K562 (cell line): ENCODE measurements around the gene EDEM1. TPM values are rescaled to one million over a fixed set of nuclear protein-coding genes. Genes with fewer than 3 reads are reported as not detected.

Experiments
- ATAC-seq: fragments of 200-7000 bp; cut with Tn5 transposase; 3 replicates; pipeline ENCODE4 v1.9.1; 2020; ENCODE audit warnings: moderate library complexity
- BruUV-seq: library from RNA; stranded (reverse); fragments of 400-500 nt; replicated peaks from 2 replicates; lab custom pipeline; 2021; lab: Mats Ljungman, UMichigan
- CTCF ChIA-PET: fragments of 300-600 bp; formaldehyde crosslinking; extraction: SDS; loops from one replicate; lab custom pipeline; 2021; ENCODE audit warnings: low intra/inter-chr PET ratio; lab: Yijun Ruan, JAX
- POLR2A ChIA-PET: fragments of 300-600, 350-650 bp; sonication (Branson Sonifier 250); formaldehyde crosslinking; extraction: SDS; loops from one replicate; lab custom pipeline; 2021; ENCODE audit warnings: antibody characterized with exemption, inconsistent platforms; lab: Yijun Ruan, JAX
- DNase-seq, 4 experiments: peaks; one replicate each; pipeline versions ENCODE4 v3.0.0 to v3.0.0-alpha.2; 2011 to 2018; ENCODE audit warnings: low spot score in 3 of 4, mixed read lengths in 3 of 4; ENCODE audit errors: extremely low read depth in 1 of 4
- FAIRE-seq: peaks from 2 replicates; lab custom pipeline; 2011; peaks lifted over from hg19 to GRCh38; lab: Jason Lieb, UNC
- H2AFZ ChIP-seq: 2 replicates; pipeline ENCODE4 v1.6.0; 2011; ENCODE audit warnings: low read depth, low read length, control low read depth, inconsistent platforms
- H3K27ac ChIP-seq: fragments of 200-600 bp; 3 replicates; pipeline ENCODE4 v1.8.0; 2011; ENCODE audit warnings: low read depth, mild to moderate bottlenecking, control low read depth, inconsistent platforms, low read length, moderate library complexity, mixed read lengths; ENCODE audit errors: extremely low read depth
- H3K27me3 ChIP-seq, 2 experiments: fragments of 300-600 bp in 1 of 2; 2 replicates in 1 of 2; 3 replicates in 1 of 2; pipeline versions ENCODE4 v1.6.0 to v1.8.0; 2011; ENCODE audit warnings: inconsistent platforms in 2 of 2, low read length in 2 of 2, mild to moderate bottlenecking in 1 of 2, mixed read lengths in 1 of 2, moderate library complexity in 1 of 2; ENCODE audit not compliant: control insufficient read depth in 2 of 2, insufficient read depth in 2 of 2
- H3K36me3 ChIP-seq: fragments of 300-600 bp; 3 replicates; pipeline ENCODE4 v1.8.0; 2011; ENCODE audit warnings: mild to moderate bottlenecking, low read length, inconsistent platforms; ENCODE audit not compliant: control insufficient read depth, insufficient read depth
- H3K4me1 ChIP-seq, 2 experiments: fragments of 200-600 bp in 1 of 2; replicated peaks in 1 of 2; 2 replicates in 1 of 2; 3 replicates in 1 of 2; pipeline versions ENCODE4 v1.5.1 to v1.8.0; 2011; ENCODE audit warnings: inconsistent platforms in 2 of 2, low read length in 2 of 2, mild to moderate bottlenecking in 1 of 2, mixed read lengths in 1 of 2, moderate library complexity in 1 of 2; ENCODE audit not compliant: control insufficient read depth in 2 of 2, insufficient read depth in 2 of 2
- H3K4me2 ChIP-seq: 2 replicates; pipeline ENCODE4 v1.6.1; 2011; ENCODE audit warnings: low read length, control low read depth, inconsistent platforms, mixed read lengths; ENCODE audit not compliant: insufficient read depth
- H3K4me3 ChIP-seq: fragments of 200-600 bp; sonication (generic), shearing (Covaris generic); 2 replicates; pipeline ENCODE4 v1.5.1; 2016; ENCODE audit warnings: control low read depth, inconsistent platforms
- H3K79me2 ChIP-seq: fragments of 200-600 bp; 3 replicates; pipeline ENCODE4 v1.8.0; 2011; ENCODE audit warnings: low read length, inconsistent platforms; ENCODE audit not compliant: control insufficient read depth, insufficient read depth
- H3K9ac ChIP-seq, 2 experiments: 2 replicates each; pipeline versions ENCODE4 v1.6.0 to v1.6.1; 2011; ENCODE audit warnings: low read depth in 2 of 2, low read length in 2 of 2, control low read depth in 1 of 2, inconsistent platforms in 1 of 2, mild to moderate bottlenecking in 1 of 2, mixed read lengths in 1 of 2; ENCODE audit not compliant: insufficient read depth in 1 of 2
- H3K9me1 ChIP-seq: one replicate; pipeline ENCODE4 v1.6.0; 2011; ENCODE audit warnings: inconsistent platforms, mild to moderate bottlenecking, low read length, moderate library complexity; ENCODE audit not compliant: control insufficient read depth, insufficient read depth
- H3K9me3 ChIP-seq: replicated peaks from 2 replicates; pipeline ENCODE4 v1.5.1; 2011; ENCODE audit warnings: low read depth, low read length, inconsistent platforms; ENCODE audit not compliant: control insufficient read depth, insufficient read depth
- H4K20me1 ChIP-seq: replicated peaks from 2 replicates; pipeline ENCODE4 v1.6.1; 2011; ENCODE audit warnings: low read length, inconsistent platforms, mixed read lengths; ENCODE audit not compliant: control insufficient read depth, insufficient read depth
- HNRNPH1 ChIP-seq: fragments of 200-400 bp; formaldehyde crosslinking; optimal IDR thresholded peaks from 2 replicates; pipeline ENCODE3; 2017; ENCODE audit warnings: low read depth, mild to moderate bottlenecking, low read length, moderate library complexity
- MCM3 ChIP-seq: fragments of 450-650 bp; IDR thresholded peaks from 2 replicates; pipeline ENCODE4 v1.6.1; 2016
- RAD51 ChIP-seq: fragments of 450-650 bp; IDR thresholded peaks from 2 replicates; pipeline ENCODE4 v1.7.1; 2016; ENCODE audit warnings: low read depth, mild to moderate bottlenecking, borderline replicate concordance
- RBBP5 ChIP-seq: fragments of 200-600 bp; sonication (generic); IDR thresholded peaks from 2 replicates; pipeline ENCODE4 v1.6.1; 2012; ENCODE audit warnings: borderline replicate concordance, mild to moderate bottlenecking, low read length, control low read depth, inconsistent platforms; ENCODE audit not compliant: insufficient read depth, poor library complexity, severe bottlenecking
- RBM34 ChIP-seq: fragments of 200-400 bp; formaldehyde crosslinking; IDR thresholded peaks from 2 replicates; pipeline ENCODE4 v1.6.1; 2018; ENCODE audit warnings: low read length, borderline replicate concordance; ENCODE audit not compliant: insufficient read depth
- ZNF24 ChIP-seq: fragments of 450-650 bp; IDR thresholded peaks from 2 replicates; pipeline ENCODE4 v1.6.1; 2016
- WGBS: fragments of 100-300 bp; shearing (Covaris generic); methylation state at CpG from one replicate; pipeline ENCODE4 v1.1.6; 2016; ENCODE audit warnings: low coverage, mixed read lengths; ENCODE audit not compliant: insufficient coverage; ENCODE audit errors: missing lambda C conversion rate; 5-methylcytosine and 5-hydroxymethylcytosine counted together
- in situ Hi-C: fragments of 300-500 bp; cut with MboI; formaldehyde crosslinking; loops from 4 replicates; pipeline ENCODE4 v1.15.0; 2018; ENCODE audit warnings: inconsistent platforms, mixed read lengths
- intact Hi-C: fragments of 100-400 bp; cut with micrococcal nuclease; formaldehyde crosslinking; loops from 2 replicates; pipeline ENCODE4 v1.14.2; 2022
- polyA plus RNA-seq, 8 experiments: library from polyadenylated mRNA; depleted of rRNA in 4 of 8; stranded (reverse) in 5 of 8; unstranded in 3 of 8; fragments of >200 nt; fragmentation: Nextera tagmentation in 2 of 8; fragmentation: Illumina TruSeq in 1 of 8; extraction: Ambion mirVana in 2 of 8; extraction: Trizol in 1 of 8; gene quantifications; 2 replicates each; pipeline versions ENCODE4 v1.2.1 to v1.2.3, GENCODE V29; 2011 to 2014; ENCODE audit warnings: inconsistent platforms in 1 of 8, missing spikeins in 1 of 8
- total RNA-seq, 7 experiments: library from RNA; depleted of rRNA in 6 of 7; stranded (reverse); fragments of >200 nt in 6 of 7; fragmentation: Illumina TruSeq in 2 of 7; extraction: Trizol in 2 of 7; gene quantifications; 2 replicates each; pipeline versions ENCODE4 v1.2.1 to v1.2.3, GENCODE V29; 2011 to 2021; ENCODE audit warnings: low replicate concordance in 1 of 7
- TF ChIP-seq, protein P1 (sequence below): fragments of 450-650 bp; formaldehyde crosslinking; IDR thresholded peaks from 2 replicates; pipeline ENCODE4 v1.4.0; 2020; ENCODE audit warnings: mild to moderate bottlenecking, mixed read lengths

The EDEM1 gene
- total and polyA plus RNA-seq, 9 of the 15 experiments (the other 6 are each of a cell fraction or from before 2014, with no cell fraction given) = 6.2 to 36.7 (median 14.3) TPM

DNA sequence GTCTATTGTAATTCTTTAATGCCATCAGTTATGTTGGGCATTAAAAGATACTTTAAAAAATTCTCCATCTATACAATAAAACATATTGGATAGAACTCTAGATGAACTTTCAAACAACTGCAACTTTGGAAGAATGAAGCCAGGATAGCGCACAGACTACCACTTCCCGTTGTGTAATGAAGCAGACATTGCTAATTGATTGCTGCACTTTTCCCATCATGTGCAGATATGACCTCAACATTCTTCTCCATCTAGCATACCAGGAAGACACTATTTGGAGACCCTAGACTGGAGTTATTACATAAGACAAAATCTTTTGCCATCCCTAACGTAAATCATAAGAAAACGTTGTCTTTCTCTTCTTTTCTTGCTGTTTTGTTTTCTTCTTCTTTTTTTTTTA lies 75.0 kb downstream of the EDEM1 start (continued):
- TF ChIP-seq RBBP5 (no peak), MCM3 (no peak), RBM34 (no peak)

DNA sequence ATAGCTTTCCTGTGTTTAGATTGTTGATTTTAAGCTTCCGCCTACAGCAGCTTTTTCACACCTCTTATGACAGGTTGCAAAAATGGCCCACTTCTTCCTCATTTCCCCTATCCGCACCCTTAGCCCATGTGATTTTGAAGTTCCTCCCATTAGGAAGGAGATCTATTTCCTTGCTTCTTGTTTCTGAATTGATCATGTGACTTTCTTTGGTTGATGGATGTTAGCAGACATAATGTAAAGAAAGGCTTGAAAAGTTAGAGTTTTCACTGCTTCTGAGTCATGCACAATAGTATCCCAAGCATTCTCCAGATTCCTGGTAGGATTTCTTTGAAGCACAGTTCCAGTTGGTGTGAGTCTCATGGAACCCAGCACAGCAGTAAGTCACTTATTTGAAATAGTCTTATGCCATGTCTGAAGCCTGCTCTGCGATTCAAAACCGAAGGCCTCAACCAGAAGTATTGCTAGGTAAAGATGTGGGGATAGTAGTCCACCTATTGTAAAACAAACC lies 76.6 kb downstream of the EDEM1 start:
- no TSS peak for BruUV-seq
- TF ChIP-seq, protein P1, sequence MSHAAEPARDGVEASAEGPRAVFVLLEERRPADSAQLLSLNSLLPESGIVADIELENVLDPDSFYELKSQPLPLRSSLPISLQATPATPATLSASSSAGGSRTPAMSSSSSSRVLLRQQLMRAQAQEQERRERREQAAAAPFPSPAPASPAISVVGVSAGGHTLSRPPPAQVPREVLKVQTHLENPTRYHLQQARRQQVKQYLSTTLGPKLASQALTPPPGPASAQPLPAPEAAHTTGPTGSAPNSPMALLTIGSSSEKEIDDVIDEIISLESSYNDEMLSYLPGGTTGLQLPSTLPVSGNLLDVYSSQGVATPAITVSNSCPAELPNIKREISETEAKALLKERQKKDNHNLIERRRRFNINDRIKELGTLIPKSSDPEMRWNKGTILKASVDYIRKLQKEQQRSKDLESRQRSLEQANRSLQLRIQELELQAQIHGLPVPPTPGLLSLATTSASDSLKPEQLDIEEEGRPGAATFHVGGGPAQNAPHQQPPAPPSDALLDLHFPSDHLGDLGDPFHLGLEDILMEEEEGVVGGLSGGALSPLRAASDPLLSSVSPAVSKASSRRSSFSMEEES (CRISPR knock-in tag) = peak; percentile 91
- TF ChIP-seq RAD51 (0 out of 2 replicates have a peak, but pooled peaks have one; percentile 18), HNRNPH1 (no peak), ZNF24 (no peak)
- TF ChIP-seq, all 486 proteins: peak for 2
- H3K4me3 ChIP-seq = no peak overlapping the region
- intact Hi-C loops = no loop called here
- no peak overlapping the region for H2AFZ ChIP-seq
- H3K27ac ChIP-seq = no peak overlapping the region
- no peaks in the 10 kb centered on the region for H4K20me1 ChIP-seq
- H3K9me1 ChIP-seq = no peaks in the 10 kb centered on the region
- no peak overlapping the region for H3K4me2 ChIP-seq
- H3K9ac ChIP-seq = no peak overlapping the region
- POLR2A ChIA-PET = no interaction called here
- no peaks in the 10 kb centered on the region for H3K4me1 ChIP-seq
- CTCF ChIA-PET = no interaction called here
- ATAC-seq (no peak), DNase-seq (no peak), FAIRE-seq (no peak)
- peaks cover 11% of the 10 kb centered on the region in 2 experiments for H3K27me3 ChIP-seq
- no peaks in the 10 kb centered on the region for H3K9me3 ChIP-seq
- H3K79me2 ChIP-seq = no peaks in the 10 kb centered on the region
- WGBS = 6% methylated on average over 4 of the region's 4 CpGs
- no peaks in the 10 kb centered on the region for H3K36me3 ChIP-seq
- in situ Hi-C loops = no loop called here
